HCT116 (cell line): Measurements from ENCODE around the gene DENND5B. TPM values are rescaled to one million over a fixed set of nuclear protein-coding genes. Genes with fewer than 3 reads are reported as not detected.

Source experiments
- ATAC-seq: fragments of 200-7000 bp; cut with Tn5 transposase; 2 replicates; pipeline ENCODE4 v1.9.1; 2020; ENCODE audit warnings: mild to moderate bottlenecking, moderate library complexity
- BruUV-seq: library from RNA; stranded (reverse); fragments of 400-500 nt; replicated peaks from 2 replicates; lab custom pipeline; 2021; lab: Mats Ljungman, UMichigan
- CTCF ChIA-PET: fragments of 300-600 bp; sonication (Branson Sonifier 250); formaldehyde crosslinking; loops from one replicate; lab custom pipeline; 2021; ENCODE audit warnings: antibody characterized with exemption; lab: Charles Lee
- POLR2A ChIA-PET: fragments of 300-600, 350-600 bp; sonication (Branson Sonifier 250); formaldehyde crosslinking; loops from one replicate; lab custom pipeline; 2021; ENCODE audit warnings: antibody characterized with exemption; lab: Charles Lee
- RAD21 ChIA-PET, 2 experiments: fragments of 300-600 bp; sonication (Branson Sonifier 250); formaldehyde crosslinking; loops; one replicate each; lab custom pipeline; 2023; ENCODE audit warnings: low total read pairs in 2 of 2; ENCODE audit not compliant: uncharacterized antibody in 2 of 2, unreplicated experiment in 2 of 2, low non-redundant PET in 1 of 2; lab: Charles Lee
- DNase-seq: peaks from one replicate; pipeline ENCODE4 v3.0.0-alpha.2; 2010; ENCODE audit warnings: low read depth, low spot score
- H2AFZ ChIP-seq: fragments of 200-600 bp; shearing (Covaris generic), sonication (generic); 2 replicates; pipeline ENCODE4 v1.6.1; 2017; ENCODE audit warnings: low read depth, mixed run types, mixed read lengths, antibody characterized with exemption, low read length; ENCODE audit not compliant: poor library complexity, severe bottlenecking
- H3K27ac ChIP-seq: 2 replicates; pipeline ENCODE4 v1.5.1; 2012; ENCODE audit warnings: low read depth, low read length
- H3K27me3 ChIP-seq: fragments of 200-600 bp; sonication (generic); 2 replicates; pipeline ENCODE4 v1.6.1; 2016; ENCODE audit warnings: mixed run types, low read length, mixed read lengths; ENCODE audit not compliant: insufficient read depth
- H3K36me3 ChIP-seq, 2 experiments: fragments of 200-500 bp in 1 of 2; fragments of 200-600 bp in 1 of 2; sonication (Bioruptor generic) in 1 of 2; sonication (generic) in 1 of 2; 2 replicates each; pipeline versions ENCODE4 v1.5.1 to v1.6.1; 2014 to 2016; ENCODE audit warnings: low read length in 2 of 2, inconsistent platforms in 1 of 2, mixed read lengths in 1 of 2, mixed run types in 1 of 2; ENCODE audit not compliant: insufficient read depth in 2 of 2, control insufficient read depth in 1 of 2
- H3K4me1 ChIP-seq, 2 experiments: fragments of 200-600 bp in 1 of 2; sonication (generic) in 1 of 2; 2 replicates each; pipeline versions ENCODE4 v1.5.1 to v1.6.1; 2012 to 2017; ENCODE audit warnings: low read length in 2 of 2, inconsistent platforms in 1 of 2, mild to moderate bottlenecking in 1 of 2, mixed read lengths in 1 of 2, mixed run types in 1 of 2, moderate library complexity in 1 of 2; ENCODE audit not compliant: insufficient read depth in 2 of 2, control insufficient read depth in 1 of 2
- H3K4me2 ChIP-seq: fragments of 200-600 bp; sonication (generic); 2 replicates; pipeline ENCODE4 v1.6.1; 2017; ENCODE audit warnings: mixed run types, low read length, mixed read lengths
- H3K4me3 ChIP-seq, 2 experiments: fragments of 200-600 bp in 1 of 2; sonication (generic) in 1 of 2; replicated peaks in 1 of 2; 2 replicates each; pipeline ENCODE4 v1.5.1; 2011 to 2016; ENCODE audit warnings: low read length in 2 of 2, control low read depth in 1 of 2, low read depth in 1 of 2, mild to moderate bottlenecking in 1 of 2, mixed read lengths in 1 of 2, mixed run types in 1 of 2
- H3K79me2 ChIP-seq: fragments of 200-600 bp; sonication (generic); 2 replicates; pipeline ENCODE4 v1.6.1; 2017; ENCODE audit warnings: mild to moderate bottlenecking, mixed run types, low read length, moderate library complexity, mixed read lengths; ENCODE audit not compliant: insufficient read depth
- H3K9ac ChIP-seq: fragments of 200-600 bp; sonication (generic); 2 replicates; pipeline ENCODE4 v1.6.1; 2016; ENCODE audit warnings: low read length, mixed read lengths
- H3K9me2 ChIP-seq: fragments of 200-600 bp; sonication (generic), shearing (Covaris generic); 2 replicates; pipeline ENCODE4 v1.6.1; 2017; ENCODE audit warnings: mixed run types, mild to moderate bottlenecking, moderate library complexity; ENCODE audit not compliant: insufficient read depth
- H3K9me3 ChIP-seq, 2 experiments: fragments of 200-500 bp in 1 of 2; fragments of 200-600 bp in 1 of 2; sonication (Bioruptor generic) in 1 of 2; sonication (generic) in 1 of 2; 2 replicates each; pipeline ENCODE4 v1.6.1; 2014 to 2017; ENCODE audit warnings: low read length in 2 of 2, mixed read lengths in 2 of 2, inconsistent platforms in 1 of 2, low read depth in 1 of 2, mild to moderate bottlenecking in 1 of 2, mixed run types in 1 of 2, moderate library complexity in 1 of 2; ENCODE audit not compliant: control insufficient read depth in 1 of 2, insufficient read depth in 1 of 2
- H4K20me1 ChIP-seq: fragments of 200-600 bp; sonication (generic), shearing (Covaris generic); 2 replicates; pipeline ENCODE4 v1.6.1; 2017; ENCODE audit warnings: mixed run types, mild to moderate bottlenecking, moderate library complexity; ENCODE audit not compliant: insufficient read depth
- EZH2 ChIP-seq: fragments of 200-600 bp; sonication (generic); IDR thresholded peaks from 2 replicates; pipeline ENCODE4 v1.6.1; 2017; ENCODE audit warnings: antibody characterized with exemption, mixed run types
- EZH2phosphoT487 ChIP-seq: fragments of 200-600 bp; IDR thresholded peaks from 2 replicates; pipeline ENCODE4 v1.6.1; 2018; ENCODE audit warnings: antibody characterized with exemption, borderline replicate concordance
- JUND ChIP-seq: IDR thresholded peaks from 2 replicates; pipeline ENCODE4 v1.6.1; 2012
- RAD21 ChIP-seq: IDR thresholded peaks from 2 replicates; pipeline ENCODE4 v1.6.1; 2012; ENCODE audit warnings: low read depth, mild to moderate bottlenecking
- SP1 ChIP-seq: IDR thresholded peaks from 2 replicates; pipeline ENCODE4 v1.6.1; 2012; ENCODE audit warnings: low read depth
- SRF ChIP-seq: IDR thresholded peaks from 2 replicates; pipeline ENCODE4 v1.6.1; 2012; ENCODE audit warnings: low read depth
- TCF7L2 ChIP-seq: IDR thresholded peaks from 2 replicates; pipeline ENCODE4 v1.7.0; 2011; ENCODE audit warnings: borderline replicate concordance, inconsistent platforms; ENCODE audit not compliant: insufficient read depth, insufficient read length; ENCODE audit errors: extremely low read depth
- ZNF274 ChIP-seq: fragments of 200-500 bp; sonication (Bioruptor generic); IDR thresholded peaks from 2 replicates; pipeline ENCODE4 v1.6.1; 2014; ENCODE audit warnings: mild to moderate bottlenecking, low read depth, low read length, inconsistent platforms
- intact Hi-C: fragments of 100-400 bp; cut with micrococcal nuclease; formaldehyde crosslinking; loops from 2 replicates; pipeline ENCODE4 v1.10.0; 2022
- total RNA-seq: library from RNA; stranded (reverse); gene quantifications from one replicate; pipeline ENCODE4 v1.2.1, GENCODE V29; 2021; ENCODE audit not compliant: unreplicated experiment
- TF ChIP-seq, protein P1 (sequence below): IDR thresholded peaks from 2 replicates; pipeline ENCODE4 v1.6.1; 2012
- TF ChIP-seq, protein P2 (sequence below): IDR thresholded peaks from 2 replicates; pipeline ENCODE4 v1.6.1; 2012; ENCODE audit warnings: low read depth
- TF ChIP-seq, protein P3 (sequence below): IDR thresholded peaks from 2 replicates; pipeline ENCODE4 v1.6.1; 2012

DENND5B gene
- total RNA-seq, 1 experiment from 2014 or later, result 19.2 TPM

DNA sequence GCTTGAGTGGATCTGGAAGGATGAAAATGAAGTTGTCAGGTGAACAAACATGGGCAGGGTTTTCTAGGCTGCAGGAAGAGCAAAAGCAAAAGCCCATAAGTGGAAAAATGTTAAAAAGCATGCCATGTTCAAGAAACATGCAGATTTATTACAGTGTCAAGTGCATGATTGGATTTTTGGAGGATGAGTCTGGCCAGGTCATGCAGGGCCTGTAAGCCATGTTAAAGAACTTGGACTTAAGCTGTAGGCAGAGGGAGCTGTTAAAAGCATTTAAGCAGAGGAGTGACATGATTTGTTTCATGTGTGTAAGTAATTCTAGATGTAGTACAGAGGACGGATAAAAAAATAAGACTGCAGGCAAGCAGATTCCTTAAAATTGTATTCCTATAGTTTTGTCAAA, 248.7 kb downstream of the DENND5B start:
- DNase-seq (no peak), ATAC-seq (no peak)
- Histone ChIP-seq H3K36me3 (no peaks in the 10 kb centered on the region), H3K27ac (no peak overlapping the region), H3K9me3 (no peaks in the 10 kb centered on the region), H3K9ac (no peak overlapping the region), H3K9me2 (no peaks in the 10 kb centered on the region), H3K4me2 (no peak overlapping the region), H3K79me2 (no peaks in the 10 kb centered on the region), H3K4me1 (peaks cover 12 to 14% of the 10 kb centered on the region in 2 experiments; a peak in 3 of 4 replicates), H3K4me3 (no peak overlapping the region), H4K20me1 (no peaks in the 10 kb centered on the region), H2AFZ (no peak overlapping the region), H3K27me3 (no peaks in the 10 kb centered on the region)
- RAD21 ChIA-PET, result no interaction called here
- POLR2A ChIA-PET, result no interaction called here
- no TSS peak for BruUV-seq
- CTCF ChIA-PET, result no interaction called here
- intact Hi-C loops, result no loop called here
- TF ChIP-seq JUND, result no peak
- TF ChIP-seq, protein P1, sequence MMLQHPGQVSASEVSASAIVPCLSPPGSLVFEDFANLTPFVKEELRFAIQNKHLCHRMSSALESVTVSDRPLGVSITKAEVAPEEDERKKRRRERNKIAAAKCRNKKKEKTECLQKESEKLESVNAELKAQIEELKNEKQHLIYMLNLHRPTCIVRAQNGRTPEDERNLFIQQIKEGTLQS, result no peak
- no peak for TF ChIP-seq SP1
- TF ChIP-seq SRF, result no peak
- no peak for TF ChIP-seq EZH2phosphoT487
- TF ChIP-seq, protein P2, sequence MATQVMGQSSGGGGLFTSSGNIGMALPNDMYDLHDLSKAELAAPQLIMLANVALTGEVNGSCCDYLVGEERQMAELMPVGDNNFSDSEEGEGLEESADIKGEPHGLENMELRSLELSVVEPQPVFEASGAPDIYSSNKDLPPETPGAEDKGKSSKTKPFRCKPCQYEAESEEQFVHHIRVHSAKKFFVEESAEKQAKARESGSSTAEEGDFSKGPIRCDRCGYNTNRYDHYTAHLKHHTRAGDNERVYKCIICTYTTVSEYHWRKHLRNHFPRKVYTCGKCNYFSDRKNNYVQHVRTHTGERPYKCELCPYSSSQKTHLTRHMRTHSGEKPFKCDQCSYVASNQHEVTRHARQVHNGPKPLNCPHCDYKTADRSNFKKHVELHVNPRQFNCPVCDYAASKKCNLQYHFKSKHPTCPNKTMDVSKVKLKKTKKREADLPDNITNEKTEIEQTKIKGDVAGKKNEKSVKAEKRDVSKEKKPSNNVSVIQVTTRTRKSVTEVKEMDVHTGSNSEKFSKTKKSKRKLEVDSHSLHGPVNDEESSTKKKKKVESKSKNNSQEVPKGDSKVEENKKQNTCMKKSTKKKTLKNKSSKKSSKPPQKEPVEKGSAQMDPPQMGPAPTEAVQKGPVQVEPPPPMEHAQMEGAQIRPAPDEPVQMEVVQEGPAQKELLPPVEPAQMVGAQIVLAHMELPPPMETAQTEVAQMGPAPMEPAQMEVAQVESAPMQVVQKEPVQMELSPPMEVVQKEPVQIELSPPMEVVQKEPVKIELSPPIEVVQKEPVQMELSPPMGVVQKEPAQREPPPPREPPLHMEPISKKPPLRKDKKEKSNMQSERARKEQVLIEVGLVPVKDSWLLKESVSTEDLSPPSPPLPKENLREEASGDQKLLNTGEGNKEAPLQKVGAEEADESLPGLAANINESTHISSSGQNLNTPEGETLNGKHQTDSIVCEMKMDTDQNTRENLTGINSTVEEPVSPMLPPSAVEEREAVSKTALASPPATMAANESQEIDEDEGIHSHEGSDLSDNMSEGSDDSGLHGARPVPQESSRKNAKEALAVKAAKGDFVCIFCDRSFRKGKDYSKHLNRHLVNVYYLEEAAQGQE, result no peak
- TF ChIP-seq ZNF274, result no peak
- no peak for TF ChIP-seq EZH2
- TF ChIP-seq, protein P3, sequence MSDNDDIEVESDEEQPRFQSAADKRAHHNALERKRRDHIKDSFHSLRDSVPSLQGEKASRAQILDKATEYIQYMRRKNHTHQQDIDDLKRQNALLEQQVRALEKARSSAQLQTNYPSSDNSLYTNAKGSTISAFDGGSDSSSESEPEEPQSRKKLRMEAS, result no peak
- TF ChIP-seq TCF7L2, result no peak
- no peak for TF ChIP-seq RAD21
